Adrenal gland (tissue), 12 donors: ENCODE data around the gene SLC26A2. TPM values are rescaled to one million over a fixed set of nuclear protein-coding genes. Genes with fewer than 3 reads are reported as not detected.

Experiments
- DNase-seq, 7 donors: peaks; one replicate each; pipeline ENCODE4 v3.0.0-alpha.2; 2019 to 2020
- H3K27ac ChIP-seq, 5 donors: fragments of 200-600 bp; sonication (generic) in 4 of 5; 1 replicate in 3 of 5; 2 replicates in 2 of 5; pipeline versions ENCODE4 v1.5.1 to v1.8.0; 2016 to 2020; ENCODE audit warnings: mild to moderate bottlenecking in 1 of 5
- H3K27me3 ChIP-seq: fragments of 200-600 bp; 2 replicates; pipeline ENCODE4 v1.8.0; 2021
- H3K36me3 ChIP-seq, 2 donors: fragments of 200-600 bp; replicated peaks in 1 of 2; 1 replicate in 1 of 2; 2 replicates in 1 of 2; pipeline versions ENCODE4 v1.5.1 to v1.8.0; 2018 to 2022
- H3K4me1 ChIP-seq, 2 donors: fragments of 200-600 bp; replicated peaks in 1 of 2; 1 replicate in 1 of 2; 2 replicates in 1 of 2; pipeline versions ENCODE4 v1.5.1 to v1.8.0; 2018 to 2021
- H3K4me3 ChIP-seq, 4 donors: fragments of 200-600 bp; sonication (generic) in 3 of 4; one replicate each; pipeline ENCODE4 v1.5.1; 2016 to 2018
- H3K9me3 ChIP-seq, 3 donors: fragments of 200-600 bp; sonication (generic) in 1 of 3; replicated peaks in 1 of 3; 1 replicate in 2 of 3; 2 replicates in 1 of 3; pipeline versions ENCODE4 v1.5.1 to v1.8.0; 2016 to 2021
- POLR2A ChIP-seq, 2 donors: fragments of 450-650 bp; IDR thresholded peaks; one replicate each; pipeline ENCODE4 v1.6.1; 2017; ENCODE audit warnings: antibody characterized with exemption in 2 of 2, mild to moderate bottlenecking in 2 of 2, moderate library complexity in 1 of 2
- whole genome bisulfite sequencing, 4 donors: extraction: QIAGEN DNeasy Blood & Tissue Kit in 2 of 4; methylation state at CpG; one replicate each; pipeline versions ENCODE4 v1.1.5 to v1.1.7; 2013 to 2017; 5-methylcytosine and 5-hydroxymethylcytosine counted together
- intact Hi-C, 2 donors: fragments of 100-400 bp; cut with DNase I; formaldehyde crosslinking; loops; one replicate each; pipeline versions ENCODE4 v1.14.1 to v1.15.0; 2022 to 2023
- polyA plus RNA-seq, 3 donors: library from polyadenylated mRNA; stranded (reverse); fragments of 200-250 nt in 2 of 3; fragments of 350-450 nt in 1 of 3; fragmentation: Illumina TruSeq in 1 of 3; extraction: RNeasy Lipid Tissue Mini Kit (QIAGEN cat#74804) in 1 of 3; gene quantifications; one replicate each; pipeline ENCODE4 v1.2.3, GENCODE V29; 2013 to 2014
- total RNA-seq, 9 donors: library from RNA; depleted of rRNA in 4 of 9; stranded (reverse); fragments of >200 nt in 4 of 9; fragments of 120-200 nt in 1 of 9; fragmentation: NEBNext Ultra II Directional in 1 of 9; extraction: Animal tissue kit (Norgen Biotek cat#: 25700) in 1 of 9; gene quantifications; one replicate each; pipeline versions ENCODE4 v1.1.0 to v1.2.4, GENCODE V29; 2013 to 2023
- TF ChIP-seq, protein P1 (sequence below), 6 experiments: fragments of 450-650 bp in 4 of 6; fragments of 200-600 bp in 2 of 6; sonication (generic) in 1 of 6; IDR thresholded peaks; 1 replicate in 5 of 6; 2 replicates in 1 of 6; pipeline versions ENCODE4 v1.5.1 to v1.8.0; 2016 to 2021; ENCODE audit warnings: antibody characterized with exemption in 6 of 6, mild to moderate bottlenecking in 2 of 6, moderate library complexity in 1 of 6
- donor health status: healthy with polysubstance abuse.
- donor health status: Bipolar disorder and iron deficiency.
- donor health status: DM: yes; HTN: yes; CAD: no.
- donor health status: DM: no; HTN: no; CAD: no.
- donor health status: DM: no; HTN: no; CAD: no.
- donor health status: DM: yes; HTN: yes; CAD: no.

Gene SLC26A2
- total and polyA plus RNA-seq, 12 donors = 7.2 to 228 (median 49.0) TPM

DNA sequence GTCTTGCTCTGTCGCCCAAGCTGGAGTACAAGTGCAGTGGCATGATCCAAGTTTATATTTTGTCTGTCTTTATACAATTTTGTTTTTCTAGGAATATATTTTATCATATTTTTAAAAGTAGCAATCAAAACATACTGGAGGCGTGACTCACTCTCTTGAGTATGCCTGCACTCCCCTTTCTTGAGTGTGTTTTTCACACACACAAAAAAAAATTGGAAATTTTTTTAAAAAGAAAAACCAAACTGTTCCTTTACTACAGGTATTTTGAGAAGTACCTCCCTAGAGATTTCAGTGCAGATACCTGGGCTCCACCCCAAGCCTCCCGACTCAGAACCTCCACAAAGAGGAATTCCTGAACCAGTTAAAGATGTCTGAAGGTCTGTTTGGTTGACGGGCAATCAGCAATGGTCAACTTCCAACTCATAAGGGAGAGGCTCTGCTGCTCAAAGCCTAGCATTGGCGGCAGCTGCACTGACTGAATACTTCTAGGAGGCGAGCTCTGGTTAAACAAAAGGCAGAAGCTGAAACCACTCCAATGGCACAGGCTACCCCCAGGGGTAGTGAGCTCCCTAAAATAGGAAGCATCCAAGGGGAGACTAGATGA, 43.4 kb upstream of the SLC26A2 start:
- Histone ChIP-seq H3K27me3 (no peaks in the 10 kb centered on the region), H3K9me3 (no peaks in the 10 kb centered on the region), H3K4me1 (peaks cover 6 to 13% of the 10 kb centered on the region in 2 donors), H3K36me3 (no peaks in the 10 kb centered on the region), H3K27ac (peak overlapping the region in 1 of 5 donors; percentile 23), H3K4me3 (no peak overlapping the region)
- intact Hi-C loops = no loop called here
- 63 to 75% (median 72%) methylated on average over 6 of the region's 6 CpGs for WGBS, 4 donors
- TF ChIP-seq, protein P1, sequence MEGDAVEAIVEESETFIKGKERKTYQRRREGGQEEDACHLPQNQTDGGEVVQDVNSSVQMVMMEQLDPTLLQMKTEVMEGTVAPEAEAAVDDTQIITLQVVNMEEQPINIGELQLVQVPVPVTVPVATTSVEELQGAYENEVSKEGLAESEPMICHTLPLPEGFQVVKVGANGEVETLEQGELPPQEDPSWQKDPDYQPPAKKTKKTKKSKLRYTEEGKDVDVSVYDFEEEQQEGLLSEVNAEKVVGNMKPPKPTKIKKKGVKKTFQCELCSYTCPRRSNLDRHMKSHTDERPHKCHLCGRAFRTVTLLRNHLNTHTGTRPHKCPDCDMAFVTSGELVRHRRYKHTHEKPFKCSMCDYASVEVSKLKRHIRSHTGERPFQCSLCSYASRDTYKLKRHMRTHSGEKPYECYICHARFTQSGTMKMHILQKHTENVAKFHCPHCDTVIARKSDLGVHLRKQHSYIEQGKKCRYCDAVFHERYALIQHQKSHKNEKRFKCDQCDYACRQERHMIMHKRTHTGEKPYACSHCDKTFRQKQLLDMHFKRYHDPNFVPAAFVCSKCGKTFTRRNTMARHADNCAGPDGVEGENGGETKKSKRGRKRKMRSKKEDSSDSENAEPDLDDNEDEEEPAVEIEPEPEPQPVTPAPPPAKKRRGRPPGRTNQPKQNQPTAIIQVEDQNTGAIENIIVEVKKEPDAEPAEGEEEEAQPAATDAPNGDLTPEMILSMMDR (IDR thresholded peaks at IDR 0.05) = no peak
- TF ChIP-seq POLR2A (IDR thresholded peaks at IDR 0.05) = no peak
- DNase-seq = no peak

DNA sequence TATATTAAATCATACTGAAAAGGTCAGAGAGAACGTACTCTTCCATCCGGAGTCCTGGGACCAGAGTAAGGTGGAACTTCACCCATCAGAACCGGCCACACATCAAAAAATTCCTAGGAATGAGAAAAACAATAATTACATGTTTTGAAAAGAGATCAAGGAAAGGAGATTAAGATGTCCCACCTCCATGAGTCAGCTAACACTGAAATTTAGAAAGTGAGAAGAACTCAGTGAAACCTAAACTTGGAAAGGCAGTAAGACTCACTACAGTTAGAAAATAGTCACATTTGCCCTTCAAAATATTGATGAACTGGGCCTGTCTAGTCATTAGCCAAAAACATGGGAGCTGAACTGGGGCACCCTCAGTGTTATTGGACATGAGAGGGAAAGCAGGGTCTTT, 39.0 kb upstream of the SLC26A2 start:
- Histone ChIP-seq H3K27ac (no peak overlapping the region), H3K9me3 (no peaks in the 10 kb centered on the region)
- 89 to 97% (median 94%) methylated on average over 3 of the region's 3 CpGs for WGBS, 4 donors

DNA sequence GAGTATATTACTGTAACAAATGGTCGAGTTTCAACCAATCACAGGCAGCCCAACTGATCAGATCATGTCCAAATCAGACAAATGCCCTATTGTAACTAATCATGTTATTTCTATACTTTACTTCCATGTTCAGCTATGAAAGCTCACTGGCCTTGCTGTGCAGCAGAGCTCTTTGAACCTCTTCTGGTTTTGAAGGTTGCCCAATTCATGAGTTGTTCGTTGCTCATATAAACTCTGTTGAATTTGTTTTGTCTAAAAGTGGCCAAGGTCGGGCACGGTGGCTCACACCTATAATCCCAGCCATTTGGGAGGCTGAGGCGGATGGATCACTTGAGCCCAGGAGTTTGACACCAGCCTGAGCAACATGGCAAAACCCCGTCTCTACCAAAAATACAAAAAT, 37.6 kb upstream of the SLC26A2 start:
- 74 to 85% (median 79%) methylated on average over 6 of the region's 6 CpGs for WGBS, 4 donors
- no peak for DNase-seq
- Histone ChIP-seq H3K9me3 (no peaks in the 10 kb centered on the region), H3K36me3 (no peaks in the 10 kb centered on the region), H3K4me1 (no peaks in the 10 kb centered on the region), H3K4me3 (no peak overlapping the region), H3K27me3 (no peaks in the 10 kb centered on the region), H3K27ac (no peak overlapping the region)
- TF ChIP-seq, protein P1 (IDR thresholded peaks at IDR 0.05) = no peak
- no peak for TF ChIP-seq POLR2A (IDR thresholded peaks at IDR 0.05)
- intact Hi-C loops = no loop called here

More for the DNA sequence above, 39.0 kb upstream of the SLC26A2 start:
- H3K4me3 ChIP-seq = no peak overlapping the region
- intact Hi-C loops = no loop called here
- DNase-seq = no peak
- H3K4me1 ChIP-seq = peaks cover 6 to 8% of the 10 kb centered on the region in 2 donors
- H3K36me3 ChIP-seq = no peaks in the 10 kb centered on the region
- H3K27me3 ChIP-seq = no peaks in the 10 kb centered on the region
- no peak for TF ChIP-seq POLR2A (IDR thresholded peaks at IDR 0.05)
- TF ChIP-seq, protein P1 (IDR thresholded peaks at IDR 0.05) = no peak

DNA sequence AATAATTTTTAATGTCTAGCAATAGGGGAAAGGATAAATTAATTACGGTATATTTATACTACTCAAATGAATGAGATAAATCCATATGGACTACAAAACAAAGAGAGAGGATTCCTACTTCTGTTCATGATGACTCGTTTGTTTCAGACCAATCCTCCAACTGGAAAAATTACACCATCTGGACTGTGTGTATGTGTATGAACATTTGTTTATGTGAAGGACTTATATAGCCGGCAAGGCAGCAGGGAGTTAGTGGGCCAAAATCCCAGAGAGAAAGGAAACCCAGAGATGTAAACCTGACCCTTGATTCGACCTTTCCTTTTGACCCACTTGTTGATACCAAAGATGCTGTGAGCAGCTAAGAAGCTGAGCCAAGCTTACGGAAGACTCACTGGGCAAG, 36.1 kb upstream of the SLC26A2 start:
- DNase-seq = no peak
- H3K4me3 ChIP-seq = no peak overlapping the region
- H3K36me3 ChIP-seq = no peaks in the 10 kb centered on the region
- TF ChIP-seq POLR2A (IDR thresholded peaks at IDR 0.05) = no peak
- TF ChIP-seq, protein P1 (IDR thresholded peaks at IDR 0.05) = no peak
- H3K27ac ChIP-seq = no peak overlapping the region
- H3K27me3 ChIP-seq = no peaks in the 10 kb centered on the region
- WGBS, 4 donors = 89 to 93% (median 91%) methylated on average over 5 of the region's 5 CpGs
- H3K4me1 ChIP-seq = no peaks in the 10 kb centered on the region
- intact Hi-C loops = no loop called here
- no peaks in the 10 kb centered on the region for H3K9me3 ChIP-seq
